ENCODE results near the gene AP2A1.

Gene AP2A1

DNA sequence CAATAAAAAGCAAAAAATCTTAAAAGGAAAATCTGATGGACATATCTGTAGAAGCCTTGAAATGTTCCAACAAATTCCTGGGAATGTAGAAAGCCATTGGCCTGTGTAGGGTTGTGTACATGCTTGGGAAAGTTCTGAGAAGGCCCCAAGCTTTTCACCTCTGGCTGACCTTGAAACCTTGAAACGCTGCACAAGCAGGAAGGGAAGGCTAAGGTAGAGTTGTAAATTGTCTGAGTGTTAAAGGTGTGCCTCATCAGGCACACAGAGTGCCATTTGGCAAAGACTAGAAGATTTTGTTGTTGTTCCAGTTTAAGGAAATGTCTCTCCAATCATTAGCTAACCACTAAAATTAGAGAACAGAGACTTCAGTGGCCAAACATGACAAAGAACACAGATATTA, 14.1 kb upstream of the AP2A1 start:
- no peak for ATAC-seq
- TF ChIP-seq ZNF565 (CRISPR knock-in tag; conservative IDR thresholded peaks at IDR 0.05; ENCODE audit: low read depth) (no peak), RARB (CRISPR knock-in tag; IDR thresholded peaks at IDR 0.05) (no peak), TCF4 (CRISPR knock-in tag; IDR thresholded peaks at IDR 0.05; ENCODE audit: borderline replicate concordance) (no peak), ISL1 (CRISPR knock-in tag; IDR thresholded peaks at IDR 0.05) (no peak), ESRRG (CRISPR knock-in tag; IDR thresholded peaks at IDR 0.05) (no peak), CSDC2 (CRISPR knock-in tag; IDR thresholded peaks at IDR 0.05) (no peak)
- TF ChIP-seq, protein P1, sequence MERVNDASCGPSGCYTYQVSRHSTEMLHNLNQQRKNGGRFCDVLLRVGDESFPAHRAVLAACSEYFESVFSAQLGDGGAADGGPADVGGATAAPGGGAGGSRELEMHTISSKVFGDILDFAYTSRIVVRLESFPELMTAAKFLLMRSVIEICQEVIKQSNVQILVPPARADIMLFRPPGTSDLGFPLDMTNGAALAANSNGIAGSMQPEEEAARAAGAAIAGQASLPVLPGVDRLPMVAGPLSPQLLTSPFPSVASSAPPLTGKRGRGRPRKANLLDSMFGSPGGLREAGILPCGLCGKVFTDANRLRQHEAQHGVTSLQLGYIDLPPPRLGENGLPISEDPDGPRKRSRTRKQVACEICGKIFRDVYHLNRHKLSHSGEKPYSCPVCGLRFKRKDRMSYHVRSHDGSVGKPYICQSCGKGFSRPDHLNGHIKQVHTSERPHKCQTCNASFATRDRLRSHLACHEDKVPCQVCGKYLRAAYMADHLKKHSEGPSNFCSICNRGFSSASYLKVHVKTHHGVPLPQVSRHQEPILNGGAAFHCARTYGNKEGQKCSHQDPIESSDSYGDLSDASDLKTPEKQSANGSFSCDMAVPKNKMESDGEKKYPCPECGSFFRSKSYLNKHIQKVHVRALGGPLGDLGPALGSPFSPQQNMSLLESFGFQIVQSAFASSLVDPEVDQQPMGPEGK (CRISPR knock-in tag; IDR thresholded peaks at IDR 0.05; ENCODE audit: borderline replicate concordance): no peak
- TF ChIP-seq, protein P2, sequence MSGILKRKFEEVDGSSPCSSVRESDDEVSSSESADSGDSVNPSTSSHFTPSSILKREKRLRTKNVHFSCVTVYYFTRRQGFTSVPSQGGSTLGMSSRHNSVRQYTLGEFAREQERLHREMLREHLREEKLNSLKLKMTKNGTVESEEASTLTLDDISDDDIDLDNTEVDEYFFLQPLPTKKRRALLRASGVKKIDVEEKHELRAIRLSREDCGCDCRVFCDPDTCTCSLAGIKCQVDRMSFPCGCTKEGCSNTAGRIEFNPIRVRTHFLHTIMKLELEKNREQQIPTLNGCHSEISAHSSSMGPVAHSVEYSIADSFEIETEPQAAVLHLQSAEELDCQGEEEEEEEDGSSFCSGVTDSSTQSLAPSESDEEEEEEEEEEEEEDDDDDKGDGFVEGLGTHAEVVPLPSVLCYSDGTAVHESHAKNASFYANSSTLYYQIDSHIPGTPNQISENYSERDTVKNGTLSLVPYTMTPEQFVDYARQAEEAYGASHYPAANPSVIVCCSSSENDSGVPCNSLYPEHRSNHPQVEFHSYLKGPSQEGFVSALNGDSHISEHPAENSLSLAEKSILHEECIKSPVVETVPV (CRISPR knock-in tag; IDR thresholded peaks at IDR 0.05): no peak

DNA sequence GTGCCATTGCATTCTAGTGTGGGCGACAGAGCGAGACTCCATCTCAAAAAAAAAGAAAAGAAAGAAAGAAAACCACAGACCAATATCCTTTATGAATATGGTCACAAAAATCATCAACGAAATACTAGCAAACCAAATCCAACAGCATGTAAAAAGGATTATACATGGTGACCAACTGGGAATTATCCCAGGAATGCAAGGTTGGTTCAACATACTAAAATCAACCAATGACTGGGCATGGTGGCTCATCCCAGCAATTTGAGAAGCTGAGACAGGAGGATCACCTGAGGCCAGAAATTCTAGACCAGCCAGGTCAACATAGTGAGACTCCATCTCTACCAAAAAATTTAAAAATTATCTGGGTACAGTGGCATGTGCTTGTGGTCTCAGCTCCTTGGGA, 10.8 kb upstream of the AP2A1 start:
- TF ChIP-seq GLIS3 (CRISPR knock-in tag; IDR thresholded peaks at IDR 0.05) (no peak), ZFP3 (CRISPR knock-in tag; IDR thresholded peaks at IDR 0.05) (no peak), OSR1 (CRISPR knock-in tag; IDR thresholded peaks at IDR 0.05) (no peak), PPARA (CRISPR knock-in tag; IDR thresholded peaks at IDR 0.05; ENCODE audit: borderline replicate concordance) (no peak), RARB (CRISPR knock-in tag; IDR thresholded peaks at IDR 0.05) (no peak)
- ATAC-seq: no peak

DNA sequence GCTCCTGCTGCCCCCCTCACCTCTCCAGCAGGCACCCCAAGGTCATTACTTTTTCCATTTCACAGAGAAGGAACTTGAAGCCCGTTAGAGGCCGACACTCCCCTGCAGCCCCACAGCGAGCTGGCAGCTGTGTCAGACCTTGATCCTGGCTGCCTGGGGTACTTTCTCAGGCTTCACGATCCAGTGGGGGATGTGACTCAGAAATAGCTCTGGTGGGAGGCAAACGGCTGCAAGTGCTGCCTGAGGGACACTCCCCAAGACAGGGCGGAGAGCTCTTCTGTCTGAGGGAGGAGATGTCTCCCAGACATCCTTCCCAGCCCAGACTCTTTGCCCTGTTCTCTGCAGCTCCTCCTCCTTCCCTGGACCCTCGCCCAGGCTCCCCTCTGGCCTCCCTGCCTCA, 8.5 kb upstream of the AP2A1 start:
- ATAC-seq: peak; percentile 74
- TF ChIP-seq ESRRG (CRISPR knock-in tag; IDR thresholded peaks at IDR 0.05) (no peak), RARB (CRISPR knock-in tag; IDR thresholded peaks at IDR 0.05) (no peak), TCF4 (CRISPR knock-in tag; IDR thresholded peaks at IDR 0.05; ENCODE audit: borderline replicate concordance) (no peak), BACH2 (CRISPR knock-in tag; IDR thresholded peaks at IDR 0.05; ENCODE audit: borderline replicate concordance) (no peak), CSDC2 (CRISPR knock-in tag; IDR thresholded peaks at IDR 0.05) (no peak), ISL1 (CRISPR knock-in tag; IDR thresholded peaks at IDR 0.05) (no peak)

DNA sequence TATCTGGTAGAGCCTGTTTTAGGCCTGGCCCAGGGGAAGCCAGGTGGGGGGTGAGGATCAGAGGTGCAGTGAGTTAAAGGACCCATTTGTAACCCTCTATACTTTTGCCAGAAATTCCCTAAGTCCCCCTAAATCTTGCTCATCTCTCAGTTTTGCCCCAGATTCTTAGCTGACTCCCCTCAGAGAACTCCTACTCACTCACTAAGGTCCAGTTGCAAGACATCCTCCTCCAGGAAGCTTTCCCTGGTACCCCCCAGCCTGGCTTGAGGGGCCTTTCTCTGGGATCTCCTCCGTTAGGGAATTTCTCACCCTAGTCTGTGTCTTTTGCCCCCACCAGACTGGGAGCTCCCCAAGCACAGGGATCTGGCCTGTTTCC, 5.6 kb upstream of the AP2A1 start:
- TF ChIP-seq ARNTL (CRISPR knock-in tag; IDR thresholded peaks at IDR 0.05; ENCODE audit: borderline replicate concordance, low read depth) (no peak), ZFP3 (CRISPR knock-in tag; IDR thresholded peaks at IDR 0.05) (peak; percentile 82)
- no peak for ATAC-seq

DNA sequence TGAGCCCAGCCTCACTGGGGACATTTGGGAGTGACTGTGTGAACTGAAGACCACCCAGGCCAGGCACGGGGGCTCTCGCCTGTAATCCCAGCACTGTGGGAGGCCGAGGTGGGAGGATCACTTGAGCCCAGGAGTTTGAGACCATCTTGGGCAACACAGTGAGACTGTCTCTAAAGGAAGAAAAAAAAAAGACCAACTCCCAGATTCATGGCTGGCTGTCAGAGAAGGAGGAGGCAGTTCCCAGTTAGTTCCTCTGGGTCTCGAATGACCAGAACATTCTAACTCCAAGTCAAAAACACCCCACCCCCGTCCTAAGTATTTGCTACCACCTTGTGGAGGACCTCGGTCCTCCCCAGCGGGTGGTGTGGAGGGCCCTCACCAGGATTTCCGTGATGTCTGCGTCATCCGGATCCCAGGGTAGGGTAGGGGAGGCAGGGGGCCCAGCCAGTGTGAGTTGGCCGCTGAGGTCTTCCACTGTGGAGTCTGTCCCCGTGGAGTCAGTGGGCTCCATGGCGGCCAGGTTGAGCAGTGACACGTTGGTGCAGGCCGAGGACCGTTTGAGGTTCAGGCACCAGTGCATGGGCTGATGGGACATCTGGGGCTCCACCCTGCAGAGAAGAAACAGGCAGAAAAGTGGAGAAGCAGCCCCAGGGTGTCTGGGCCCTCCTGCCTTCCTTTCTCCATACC, 5.0 kb upstream of the AP2A1 start:
- ATAC-seq: no peak
- TF ChIP-seq ZNF565 (CRISPR knock-in tag; conservative IDR thresholded peaks at IDR 0.05; ENCODE audit: low read depth) (no peak), ZNF70 (CRISPR knock-in tag; IDR thresholded peaks at IDR 0.05) (no peak), RARB (CRISPR knock-in tag; IDR thresholded peaks at IDR 0.05) (no peak), ZFP3 (CRISPR knock-in tag; IDR thresholded peaks at IDR 0.05) (no peak), ZC3H10 (CRISPR knock-in tag; IDR thresholded peaks at IDR 0.05) (no peak), OSR1 (CRISPR knock-in tag; IDR thresholded peaks at IDR 0.05) (no peak), ARNTL (CRISPR knock-in tag; IDR thresholded peaks at IDR 0.05; ENCODE audit: borderline replicate concordance, low read depth) (no peak), BACH2 (CRISPR knock-in tag; IDR thresholded peaks at IDR 0.05; ENCODE audit: borderline replicate concordance) (no peak)

DNA sequence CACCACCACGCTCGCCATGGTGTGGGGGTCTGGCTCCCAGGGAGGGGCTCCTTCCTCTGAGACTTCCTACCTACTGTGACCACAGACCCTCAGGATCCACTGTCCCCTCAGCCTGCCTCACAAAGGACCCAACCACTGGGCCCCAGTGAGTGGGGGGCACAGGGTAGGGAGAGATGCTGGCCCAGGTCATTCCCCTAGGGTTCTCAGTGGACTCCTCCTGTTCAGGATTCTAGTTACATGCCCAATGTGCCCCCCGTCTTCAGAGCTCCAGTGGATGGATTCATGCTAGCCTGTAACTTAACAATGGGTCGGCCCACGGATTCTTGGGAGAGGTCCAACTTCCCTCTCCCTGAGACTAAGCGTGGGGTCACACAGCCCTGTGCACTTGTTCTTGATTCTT, 3.6 kb upstream of the AP2A1 start, which contains the start of gene TSKS:
TSS of gene TSKS (minus strand) at position 77 of the 400 bp plus-strand sequence. CDS start at position 18, 59 bp downstream.
- TF ChIP-seq SNAI2 (CRISPR knock-in tag; IDR thresholded peaks at IDR 0.05) (no peak), GLIS3 (CRISPR knock-in tag; IDR thresholded peaks at IDR 0.05) (no peak), BACH2 (CRISPR knock-in tag; IDR thresholded peaks at IDR 0.05; ENCODE audit: borderline replicate concordance) (no peak), ZFP30 (CRISPR knock-in tag; IDR thresholded peaks at IDR 0.05) (no peak), OSR1 (CRISPR knock-in tag; IDR thresholded peaks at IDR 0.05) (no peak), ISL1 (CRISPR knock-in tag; IDR thresholded peaks at IDR 0.05) (no peak), ZC3H10 (CRISPR knock-in tag; IDR thresholded peaks at IDR 0.05) (no peak), TOX (CRISPR knock-in tag; IDR thresholded peaks at IDR 0.05; ENCODE audit: borderline replicate concordance) (no peak), ESRRG (CRISPR knock-in tag; IDR thresholded peaks at IDR 0.05) (no peak), TCF4 (CRISPR knock-in tag; IDR thresholded peaks at IDR 0.05; ENCODE audit: borderline replicate concordance) (no peak), ZNF70 (CRISPR knock-in tag; IDR thresholded peaks at IDR 0.05) (no peak), ZNF565 (CRISPR knock-in tag; conservative IDR thresholded peaks at IDR 0.05; ENCODE audit: low read depth) (no peak)
- TF ChIP-seq, protein P3, sequence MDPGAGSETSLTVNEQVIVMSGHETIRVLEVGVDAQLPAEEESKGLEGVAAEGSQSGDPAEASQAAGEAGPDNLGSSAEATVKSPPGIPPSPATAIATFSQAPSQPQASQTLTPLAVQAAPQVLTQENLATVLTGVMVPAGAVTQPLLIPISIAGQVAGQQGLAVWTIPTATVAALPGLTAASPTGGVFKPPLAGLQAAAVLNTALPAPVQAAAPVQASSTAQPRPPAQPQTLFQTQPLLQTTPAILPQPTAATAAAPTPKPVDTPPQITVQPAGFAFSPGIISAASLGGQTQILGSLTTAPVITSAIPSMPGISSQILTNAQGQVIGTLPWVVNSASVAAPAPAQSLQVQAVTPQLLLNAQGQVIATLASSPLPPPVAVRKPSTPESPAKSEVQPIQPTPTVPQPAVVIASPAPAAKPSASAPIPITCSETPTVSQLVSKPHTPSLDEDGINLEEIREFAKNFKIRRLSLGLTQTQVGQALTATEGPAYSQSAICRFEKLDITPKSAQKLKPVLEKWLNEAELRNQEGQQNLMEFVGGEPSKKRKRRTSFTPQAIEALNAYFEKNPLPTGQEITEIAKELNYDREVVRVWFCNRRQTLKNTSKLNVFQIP (CRISPR knock-in tag; IDR thresholded peaks at IDR 0.05; ENCODE audit: borderline replicate concordance, low read depth): no peak
- TF ChIP-seq, protein P1 (CRISPR knock-in tag; IDR thresholded peaks at IDR 0.05; ENCODE audit: borderline replicate concordance): no peak
- TF ChIP-seq, protein P4, sequence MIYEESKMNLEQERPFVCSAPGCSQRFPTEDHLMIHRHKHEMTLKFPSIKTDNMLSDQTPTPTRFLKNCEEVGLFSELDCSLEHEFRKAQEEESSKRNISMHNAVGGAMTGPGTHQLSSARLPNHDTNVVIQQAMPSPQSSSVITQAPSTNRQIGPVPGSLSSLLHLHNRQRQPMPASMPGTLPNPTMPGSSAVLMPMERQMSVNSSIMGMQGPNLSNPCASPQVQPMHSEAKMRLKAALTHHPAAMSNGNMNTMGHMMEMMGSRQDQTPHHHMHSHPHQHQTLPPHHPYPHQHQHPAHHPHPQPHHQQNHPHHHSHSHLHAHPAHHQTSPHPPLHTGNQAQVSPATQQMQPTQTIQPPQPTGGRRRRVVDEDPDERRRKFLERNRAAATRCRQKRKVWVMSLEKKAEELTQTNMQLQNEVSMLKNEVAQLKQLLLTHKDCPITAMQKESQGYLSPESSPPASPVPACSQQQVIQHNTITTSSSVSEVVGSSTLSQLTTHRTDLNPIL (CRISPR knock-in tag; IDR thresholded peaks at IDR 0.05; ENCODE audit: low read depth): no peak
- ATAC-seq: no peak

All from SK-N-SH treated with all-trans-retinoic acid at 6 μM for 48 hours (cell line).